ENCODE data around the gene CDK5RAP2.

The CDK5RAP2 gene

DNA sequence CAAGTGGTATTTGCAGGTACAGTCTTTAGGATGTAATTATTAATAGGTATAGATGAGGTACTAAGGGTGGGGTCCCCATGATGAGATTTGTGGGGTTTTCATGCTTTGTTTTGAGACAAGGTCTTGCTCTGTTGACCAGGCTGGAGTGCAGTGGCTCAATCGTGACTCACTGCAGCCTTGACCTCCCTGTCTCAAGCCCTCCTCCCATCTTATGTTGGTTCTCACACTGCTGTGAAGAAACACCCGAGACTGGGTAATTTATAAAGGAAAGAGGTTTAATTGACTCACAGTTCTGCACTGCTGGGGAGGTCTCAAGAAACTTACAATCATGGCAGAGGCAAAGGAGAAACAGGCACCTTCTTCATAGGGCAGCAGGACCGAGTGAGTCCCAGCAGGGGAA, 217.5 kb downstream of the CDK5RAP2 start:
- TF ChIP-seq JUND (IDR thresholded peaks at IDR 0.05; ENCODE audit: low read depth), result no peak
- in situ Hi-C loops (cut with HindIII; ENCODE audit: low pct_unique_long_range_greater_than_20kb, low sequenced_read_pairs), result no loop called here
- DNase-seq (ENCODE audit: low read depth in 1 of 2, low spot score in 1 of 2), result no peak

- TF ChIP-seq JUND (IDR thresholded peaks at IDR 0.05; ENCODE audit: low read depth), result no peak
- DNase-seq (ENCODE audit: low read depth in 1 of 2, low spot score in 1 of 2), result no peak
- in situ Hi-C loops (cut with HindIII; ENCODE audit: low pct_unique_long_range_greater_than_20kb, low sequenced_read_pairs), result no loop called here
Measured at GRCh38 chr9:120361551-120361950, 218.4 kb downstream of the CDK5RAP2 start.

DNA sequence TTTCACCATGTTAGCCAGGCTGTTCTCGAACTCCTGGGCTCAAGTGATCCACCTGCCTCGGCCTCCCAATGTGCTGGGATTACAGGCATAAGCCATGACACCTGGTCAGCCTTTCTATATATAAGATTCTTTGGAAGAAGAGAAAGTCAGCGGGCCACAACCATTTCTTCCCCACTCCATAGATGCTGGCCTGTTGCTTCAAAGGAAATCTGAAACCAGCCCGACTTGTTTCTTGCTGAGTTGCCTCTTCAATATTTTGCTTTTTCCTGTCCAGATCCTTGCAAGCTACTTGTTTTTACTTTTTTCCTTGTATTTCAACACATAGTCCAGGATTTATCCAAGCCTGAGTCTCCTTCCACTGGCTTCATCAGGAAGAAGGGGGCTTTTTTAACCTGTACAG, 219.5 kb downstream of the CDK5RAP2 start:
- peak in 1 of 2 experiments; percentile 38 for DNase-seq (ENCODE audit: low read depth in 1 of 2, low spot score in 1 of 2)
- TF ChIP-seq JUND (IDR thresholded peaks at IDR 0.05; ENCODE audit: low read depth), result no peak
- in situ Hi-C loops (cut with HindIII; ENCODE audit: low pct_unique_long_range_greater_than_20kb, low sequenced_read_pairs), result no loop called here

DNA sequence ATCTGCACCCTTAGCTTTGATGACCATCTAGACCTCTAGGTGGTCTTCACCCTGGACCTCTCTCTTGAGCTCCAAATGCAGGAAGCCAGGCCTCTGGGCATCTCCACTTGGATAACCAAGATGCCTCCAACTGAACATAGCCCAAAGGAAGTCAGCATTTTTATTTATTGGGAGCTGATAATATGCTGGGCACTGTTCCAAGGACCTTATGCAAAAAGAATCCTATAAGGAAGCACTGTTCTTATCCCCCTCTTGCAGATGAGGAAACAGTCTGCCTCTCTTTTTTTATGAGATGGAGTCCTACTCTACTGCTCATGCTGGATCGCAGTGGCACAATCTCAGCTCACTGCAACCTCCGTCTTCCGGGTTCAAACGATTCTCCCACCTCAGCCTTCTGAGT, 219.9 kb downstream of the CDK5RAP2 start:
- TF ChIP-seq JUND (IDR thresholded peaks at IDR 0.05; ENCODE audit: low read depth), result no peak
- in situ Hi-C loops (cut with HindIII; ENCODE audit: low pct_unique_long_range_greater_than_20kb, low sequenced_read_pairs), result no loop called here
- DNase-seq (ENCODE audit: low read depth in 1 of 2, low spot score in 1 of 2), result no peak

DNA sequence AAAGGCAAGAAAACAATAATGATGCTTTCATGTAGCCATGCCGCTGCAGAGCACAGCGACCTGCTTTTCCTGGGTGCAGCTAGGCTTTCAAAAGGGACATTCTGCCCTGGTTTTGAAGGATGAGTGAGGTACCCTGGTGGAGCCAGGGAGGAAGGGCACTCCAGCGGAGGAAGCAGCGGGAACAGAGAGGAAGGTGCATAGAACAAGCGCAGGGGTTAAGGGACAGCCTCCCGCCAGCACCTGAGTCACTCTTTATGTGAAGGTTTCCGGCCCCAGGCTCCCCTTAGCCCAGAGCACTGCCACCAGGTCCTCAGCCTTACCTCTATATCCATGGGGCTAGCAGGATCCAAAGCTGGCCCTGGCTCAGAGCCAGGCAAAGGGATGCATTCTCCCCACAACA, 221.1 kb downstream of the CDK5RAP2 start:
- no peak for TF ChIP-seq JUND (IDR thresholded peaks at IDR 0.05; ENCODE audit: low read depth)
- in situ Hi-C loops (cut with HindIII; ENCODE audit: low pct_unique_long_range_greater_than_20kb, low sequenced_read_pairs), result no loop called here
- DNase-seq (ENCODE audit: low read depth in 1 of 2, low spot score in 1 of 2), result no peak

DNA sequence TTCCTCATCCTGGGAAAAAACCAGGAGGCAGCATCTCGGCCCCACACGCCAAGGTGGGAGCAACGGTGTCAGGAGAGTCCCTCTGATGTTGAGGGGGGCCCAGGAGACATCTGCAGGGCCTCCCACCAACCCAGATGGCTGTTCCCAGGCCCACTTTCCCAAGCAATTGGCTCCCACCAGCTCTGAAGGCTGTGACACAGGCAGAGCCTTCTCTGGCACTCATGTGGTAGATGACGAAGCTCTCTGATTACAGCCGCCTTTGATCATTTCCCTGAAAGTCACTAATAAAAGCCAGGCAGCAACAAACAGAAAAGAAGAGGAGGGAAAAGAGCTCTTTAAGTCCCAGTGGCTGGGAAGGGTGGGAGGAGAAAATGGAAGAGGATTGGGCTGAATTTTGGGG, 226.5 kb downstream of the CDK5RAP2 start:
- no peak for TF ChIP-seq JUND (IDR thresholded peaks at IDR 0.05; ENCODE audit: low read depth)
- in situ Hi-C loops (cut with HindIII; ENCODE audit: low pct_unique_long_range_greater_than_20kb, low sequenced_read_pairs), result no loop called here
- no peak for DNase-seq (ENCODE audit: low read depth in 1 of 2, low spot score in 1 of 2)

GRCh38 chr9:120351106-120351505, 228.9 kb downstream of the CDK5RAP2 start:
- DNase-seq (ENCODE audit: low read depth in 1 of 2, low spot score in 1 of 2), result no peak
- TF ChIP-seq JUND (IDR thresholded peaks at IDR 0.05; ENCODE audit: low read depth), result no peak
- in situ Hi-C loops (cut with HindIII; ENCODE audit: low pct_unique_long_range_greater_than_20kb, low sequenced_read_pairs), result no loop called here

- in situ Hi-C loops (cut with HindIII; ENCODE audit: low pct_unique_long_range_greater_than_20kb, low sequenced_read_pairs), result no loop called here
- peak in 1 of 2 experiments; percentile 40 for DNase-seq (ENCODE audit: low read depth in 1 of 2, low spot score in 1 of 2)
- TF ChIP-seq JUND (IDR thresholded peaks at IDR 0.05; ENCODE audit: low read depth), result no peak
Measured at GRCh38 chr9:120350596-120350995, 229.4 kb downstream of the CDK5RAP2 start.

GRCh38 chr9:120348951-120349429, 231.0 kb downstream of the CDK5RAP2 start:
- peak; percentile 73 to 74 for DNase-seq (ENCODE audit: low read depth in 1 of 2, low spot score in 1 of 2)
- no peak for TF ChIP-seq JUND (IDR thresholded peaks at IDR 0.05; ENCODE audit: low read depth)
- in situ Hi-C loops (cut with HindIII; ENCODE audit: low pct_unique_long_range_greater_than_20kb, low sequenced_read_pairs), result no loop called here

- no peak for DNase-seq (ENCODE audit: low read depth in 1 of 2, low spot score in 1 of 2)
- no peak for TF ChIP-seq JUND (IDR thresholded peaks at IDR 0.05; ENCODE audit: low read depth)
- in situ Hi-C loops (cut with HindIII; ENCODE audit: low pct_unique_long_range_greater_than_20kb, low sequenced_read_pairs), result no loop called here
Measured at GRCh38 chr9:120345379-120345778, 234.6 kb downstream of the CDK5RAP2 start.

DNA sequence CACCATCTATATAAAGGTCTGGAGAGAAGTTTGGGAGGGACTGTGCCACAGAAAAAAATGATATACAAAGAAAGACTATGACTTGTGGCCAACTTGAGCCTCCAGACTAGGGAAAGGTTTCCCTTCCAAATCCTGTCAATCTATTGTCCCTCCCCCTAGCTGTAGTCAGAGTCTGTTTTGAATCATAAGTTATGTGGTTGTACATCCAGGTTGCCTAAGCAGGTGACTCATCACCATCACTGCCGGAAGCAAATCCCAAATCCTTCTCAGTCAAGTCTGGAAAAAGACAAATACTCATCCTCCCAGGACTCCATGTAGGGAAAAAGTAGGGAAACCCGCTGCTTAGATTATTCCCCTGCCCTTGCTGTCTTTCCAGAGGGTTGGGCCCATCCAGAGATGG, 235.7 kb downstream of the CDK5RAP2 start:
- DNase-seq (ENCODE audit: low read depth in 1 of 2, low spot score in 1 of 2), result peak in 1 of 2 experiments; percentile 61
- no peak for TF ChIP-seq JUND (IDR thresholded peaks at IDR 0.05; ENCODE audit: low read depth)
- in situ Hi-C loops (cut with HindIII; ENCODE audit: low pct_unique_long_range_greater_than_20kb, low sequenced_read_pairs), result no loop called here

- no peak for TF ChIP-seq JUND (IDR thresholded peaks at IDR 0.05; ENCODE audit: low read depth)
- no peak for DNase-seq (ENCODE audit: low read depth in 1 of 2, low spot score in 1 of 2)
Measured at GRCh38 chr9:120343416-120343815, 236.6 kb downstream of the CDK5RAP2 start.

More at GRCh38 chr9:120343416-120343815, 236.6 kb downstream of the CDK5RAP2 start:
- in situ Hi-C loops (cut with HindIII; ENCODE audit: low pct_unique_long_range_greater_than_20kb, low sequenced_read_pairs), result no loop called here
